ENCODE results near the gene CFD. TPM values are rescaled to one million over a fixed set of nuclear protein-coding genes. Genes with fewer than 3 reads are reported as not detected.
"Not testable (repeated sequence)": the region's sequence is repeated elsewhere in the genome, so short reads cannot be mapped to it uniquely, and the experiment has no call there.

CFD gene
- total RNA-seq, 2 experiments from 2014 or later: 0.35 TPM; not detected in 1

- Histone ChIP-seq H3K27ac (ENCODE audit: low read depth, low read length, poor library complexity, severe bottlenecking) (no peak overlapping the region), H3K36me3 (ENCODE audit: insufficient read depth, low read length) (peaks cover 21% of the 10 kb centered on the region; the same call in 1 of the 2 replicates), H3K9me3 (ENCODE audit: low read length) (no peaks in the 10 kb centered on the region), H2AFZ (ENCODE audit: low read length) (no peak overlapping the region), H4K20me1 (ENCODE audit: insufficient read depth, low read length) (no peaks in the 10 kb centered on the region), H3K4me3 (ENCODE audit: low read depth, low read length, poor library complexity, severe bottlenecking) (no peak overlapping the region), H3K4me1 (ENCODE audit: insufficient read depth, low read length, poor library complexity, severe bottlenecking) (peaks cover 5% of the 10 kb centered on the region), H3K79me2 (ENCODE audit: insufficient read depth, low read depth, low read length) (0 out of 2 replicates have a peak, but pooled peaks cover 5% of the 10 kb centered on the region), H3K4me2 (ENCODE audit: low read length) (no peak overlapping the region), H3K9me2 (ENCODE audit: insufficient read depth, low read length) (no peaks in the 10 kb centered on the region)
- no TSS peak for BruUV-seq (replicated peaks)
- intact Hi-C loops (cut with micrococcal nuclease; ENCODE audit: unreplicated experiment): no loop called here
- TF ChIP-seq EZH2phosphoT487 (IDR thresholded peaks at IDR 0.05; ENCODE audit: borderline replicate concordance, low read depth, low read length) (no peak), CTCF (conservative IDR thresholded peaks at IDR 0.05; ENCODE audit: low read length) (no peak)
- DNase-seq (ENCODE audit: low spot score): no peak
- CTCF ChIA-PET (ENCODE audit: unreplicated experiment): no interaction called here
- POLR2A ChIA-PET: no interaction called here
These were observed 31.4 kb downstream of the CFD start for GRCh38 chr19:890831-891230.

GRCh38 chr19:891421-892200 is 32.1 kb downstream of the CFD start:
- POLR2A ChIA-PET; BruUV-seq (replicated peaks): not testable (repeated sequence)
- intact Hi-C loops (cut with micrococcal nuclease; ENCODE audit: unreplicated experiment): loop anchor here (2.0 kb wide), 2 partner anchors 15 to 19 kb away; no protein-coding TSS in a partner anchor

GRCh38 chr19:892243-892893 is 32.9 kb downstream of the CFD start:
- intact Hi-C loops (cut with micrococcal nuclease; ENCODE audit: unreplicated experiment): loop anchor here (2.0 kb wide), 2 partner anchors 14 to 20 kb away; no protein-coding TSS in a partner anchor
- POLR2A ChIA-PET: interaction anchor here (1.1 to 1.5 kb wide), 2 partner anchors 10 to 15 kb away, joined by 3 read pairs; no protein-coding TSS in a partner anchor

More at GRCh38 chr19:891421-892200, 32.1 kb downstream of the CFD start:
- Histone ChIP-seq H3K36me3 (ENCODE audit: insufficient read depth, low read length) (peaks cover 18% of the 10 kb centered on the region; the same call in 1 of the 2 replicates), H3K4me2 (ENCODE audit: low read length) (peak overlapping the region; percentile 62), H3K4me3 (ENCODE audit: low read depth, low read length, poor library complexity, severe bottlenecking) (peak overlapping the region; percentile 91), H3K27ac (ENCODE audit: low read depth, low read length, poor library complexity, severe bottlenecking) (peak overlapping the region; percentile 38)
- CTCF ChIA-PET (ENCODE audit: unreplicated experiment); H2AFZ ChIP-seq (ENCODE audit: low read length); H4K20me1 ChIP-seq (ENCODE audit: insufficient read depth, low read length); H3K79me2 ChIP-seq (ENCODE audit: insufficient read depth, low read depth, low read length); H3K9me3 ChIP-seq (ENCODE audit: low read length); DNase-seq (ENCODE audit: low spot score); H3K4me1 ChIP-seq (ENCODE audit: insufficient read depth, low read length, poor library complexity, severe bottlenecking); H3K9me2 ChIP-seq (ENCODE audit: insufficient read depth, low read length): not testable (repeated sequence)

More at GRCh38 chr19:892243-892893, 32.9 kb downstream of the CFD start:
- CTCF ChIA-PET (ENCODE audit: unreplicated experiment): no interaction called here
- H3K36me3 ChIP-seq (ENCODE audit: insufficient read depth, low read length): peaks cover 11% of the 10 kb centered on the region; the same call in 1 of the 2 replicates
- no peaks in the 10 kb centered on the region for H3K9me3 ChIP-seq (ENCODE audit: low read length)
- peak overlapping the region; percentile 38 for H3K27ac ChIP-seq (ENCODE audit: low read depth, low read length, poor library complexity, severe bottlenecking)
- H2AFZ ChIP-seq (ENCODE audit: low read length): no peak overlapping the region
- no peaks in the 10 kb centered on the region for H3K9me2 ChIP-seq (ENCODE audit: insufficient read depth, low read length)
- H3K79me2 ChIP-seq (ENCODE audit: insufficient read depth, low read depth, low read length): 0 out of 2 replicates have a peak, but pooled peaks cover 5% of the 10 kb centered on the region
- H4K20me1 ChIP-seq (ENCODE audit: insufficient read depth, low read length): no peaks in the 10 kb centered on the region
- BruUV-seq (replicated peaks): no TSS peak
- peak overlapping the region; percentile 62 for H3K4me2 ChIP-seq (ENCODE audit: low read length)
- H3K4me3 ChIP-seq (ENCODE audit: low read depth, low read length, poor library complexity, severe bottlenecking): peak overlapping the region; percentile 91
- peak; percentile 36 for DNase-seq (ENCODE audit: low spot score)
- H3K4me1 ChIP-seq (ENCODE audit: insufficient read depth, low read length, poor library complexity, severe bottlenecking): peaks cover 5% of the 10 kb centered on the region
- TF ChIP-seq CTCF (conservative IDR thresholded peaks at IDR 0.05; ENCODE audit: low read length): no peak
- no peak for TF ChIP-seq EZH2phosphoT487 (IDR thresholded peaks at IDR 0.05; ENCODE audit: borderline replicate concordance, low read depth, low read length)
